OCI-LY1 (cell line): ENCODE measurements around the gene TMED6.

Experiments used
- H2AFZ ChIP-seq: fragments of 200-600 bp; sonication (generic), shearing (Covaris generic); 2 replicates; pipeline ENCODE4 v1.6.0; 2014; ENCODE audit warnings: antibody characterized with exemption, mild to moderate bottlenecking, low read length
- H3F3A ChIP-seq: fragments of 200-600 bp; sonication (generic), shearing (Covaris generic); 2 replicates; pipeline ENCODE4 v1.6.0; 2014; ENCODE audit warnings: mild to moderate bottlenecking, antibody characterized with exemption, low read length, moderate library complexity; ENCODE audit not compliant: insufficient read depth
- H3K27ac ChIP-seq: fragments of 200-600 bp; sonication (generic); 2 replicates; pipeline ENCODE4 v1.5.1; 2014; ENCODE audit warnings: low read length, mixed run types, mild to moderate bottlenecking, low read depth; ENCODE audit not compliant: poor library complexity, severe bottlenecking
- H3K27me3 ChIP-seq: fragments of 200-600 bp; sonication (generic); 2 replicates; pipeline ENCODE4 v1.6.0; 2014; ENCODE audit warnings: antibody characterized with exemption, mild to moderate bottlenecking, low read length, moderate library complexity; ENCODE audit not compliant: insufficient read depth
- H3K36me3 ChIP-seq: fragments of 200-600 bp; sonication (generic); 2 replicates; pipeline ENCODE4 v1.6.1; 2014; ENCODE audit warnings: mild to moderate bottlenecking, antibody characterized with exemption, low read length, moderate library complexity, mixed read lengths; ENCODE audit not compliant: insufficient read depth
- H3K4me1 ChIP-seq: fragments of 200-600 bp; sonication (generic); 2 replicates; pipeline ENCODE4 v1.5.1; 2014; ENCODE audit warnings: mild to moderate bottlenecking, low read length, moderate library complexity; ENCODE audit not compliant: insufficient read depth, severe bottlenecking
- H3K4me2 ChIP-seq: fragments of 200-600 bp; sonication (generic), shearing (Covaris generic); 2 replicates; pipeline ENCODE4 v1.6.1; 2014; ENCODE audit warnings: low read length
- H3K4me3 ChIP-seq: fragments of 200-600 bp; sonication (generic); 2 replicates; pipeline ENCODE4 v1.5.1; 2014; ENCODE audit warnings: low read length, low read depth, mild to moderate bottlenecking, mixed read lengths; ENCODE audit not compliant: poor library complexity, severe bottlenecking
- H3K79me2 ChIP-seq: fragments of 200-600 bp; shearing (Covaris generic); 2 replicates; pipeline ENCODE4 v1.6.1; 2016; ENCODE audit warnings: mixed run types, low read length, mixed read lengths; ENCODE audit not compliant: insufficient read depth
- H3K9ac ChIP-seq: fragments of 200-600 bp; sonication (generic), shearing (Covaris generic); 2 replicates; pipeline ENCODE4 v1.6.1; 2014; ENCODE audit warnings: mild to moderate bottlenecking, low read length, mixed read lengths
- H3K9me2 ChIP-seq: fragments of 200-600 bp; sonication (generic), shearing (Covaris generic); 2 replicates; pipeline ENCODE4 v1.6.1; 2014; ENCODE audit warnings: low read depth, mild to moderate bottlenecking, low read length, mixed read lengths
- H3K9me3 ChIP-seq: fragments of 200-600 bp; shearing (Covaris generic); 2 replicates; pipeline ENCODE4 v1.6.1; 2014; ENCODE audit warnings: low read length, mixed read lengths
- H4K20me1 ChIP-seq: fragments of 200-600 bp; sonication (generic), shearing (Covaris generic); 2 replicates; pipeline ENCODE4 v1.6.0; 2016; ENCODE audit warnings: mild to moderate bottlenecking, low read length; ENCODE audit not compliant: insufficient read depth
- CTCF ChIP-seq: fragments of 200-600 bp; sonication (generic), shearing (Covaris generic); IDR thresholded peaks from 2 replicates; pipeline ENCODE4 v1.5.1; 2017; ENCODE audit warnings: mild to moderate bottlenecking, antibody characterized with exemption, low read length, moderate library complexity, mixed read lengths
- EZH2 ChIP-seq: fragments of 200-600 bp; sonication (generic), shearing (Covaris generic); IDR thresholded peaks from 2 replicates; pipeline ENCODE4 v1.8.0; 2017; ENCODE audit warnings: borderline replicate concordance, mixed run types, mild to moderate bottlenecking, antibody characterized with exemption, low read length, moderate library complexity, mixed read lengths

Gene TMED6

GRCh38 chr16:69318177-69318910 is 33.2 kb downstream of the TMED6 start:
- H3K36me3 ChIP-seq, result peaks cover 90% of the 10 kb centered on the region

GRCh38 chr16:69316595-69317034 is 35.0 kb downstream of the TMED6 start:
- no peaks in the 10 kb centered on the region for H3K9me2 ChIP-seq
- H3K27ac ChIP-seq, result no peak overlapping the region
- TF ChIP-seq CTCF (no peak), EZH2 (no peak)
- no peaks in the 10 kb centered on the region for H4K20me1 ChIP-seq
- H3K4me1 ChIP-seq, result peaks cover 5% of the 10 kb centered on the region
- peaks cover 76% of the 10 kb centered on the region for H3K36me3 ChIP-seq
- no peak overlapping the region for H3K4me2 ChIP-seq
- no peak overlapping the region for H2AFZ ChIP-seq
- H3K27me3 ChIP-seq, result no peaks in the 10 kb centered on the region
- no peaks in the 10 kb centered on the region for H3F3A ChIP-seq
- H3K79me2 ChIP-seq, result peaks cover 8% of the 10 kb centered on the region
- H3K9me3 ChIP-seq, result no peaks in the 10 kb centered on the region
- no peak overlapping the region for H3K4me3 ChIP-seq
- H3K9ac ChIP-seq, result no peak overlapping the region

More at GRCh38 chr16:69318177-69318910, 33.2 kb downstream of the TMED6 start:
- no peak overlapping the region for H3K27ac ChIP-seq
- H3K9ac ChIP-seq, result no peak overlapping the region
- no peaks in the 10 kb centered on the region for H3K4me1 ChIP-seq
- no peak overlapping the region for H2AFZ ChIP-seq
- H3F3A ChIP-seq, result no peaks in the 10 kb centered on the region
- TF ChIP-seq EZH2 (no peak), CTCF (no peak)
- no peak overlapping the region for H3K4me2 ChIP-seq
- no peak overlapping the region for H3K4me3 ChIP-seq
- no peaks in the 10 kb centered on the region for H3K9me2 ChIP-seq
- no peaks in the 10 kb centered on the region for H3K9me3 ChIP-seq
- H3K27me3 ChIP-seq, result no peaks in the 10 kb centered on the region
- H3K79me2 ChIP-seq, result no peaks in the 10 kb centered on the region
- H4K20me1 ChIP-seq, result no peaks in the 10 kb centered on the region

- H3K36me3 ChIP-seq, result peaks cover 67% of the 10 kb centered on the region
- no peak overlapping the region for H3K4me2 ChIP-seq
- peaks cover 6% of the 10 kb centered on the region for H3K4me1 ChIP-seq
- TF ChIP-seq CTCF (no peak), EZH2 (no peak)
- H3K9ac ChIP-seq, result no peak overlapping the region
- H3F3A ChIP-seq, result no peaks in the 10 kb centered on the region
- no peaks in the 10 kb centered on the region for H3K9me2 ChIP-seq
- no peak overlapping the region for H2AFZ ChIP-seq
- no peaks in the 10 kb centered on the region for H3K9me3 ChIP-seq
- H3K79me2 ChIP-seq, result peaks cover 8% of the 10 kb centered on the region
- H3K27ac ChIP-seq, result no peak overlapping the region
- no peaks in the 10 kb centered on the region for H3K27me3 ChIP-seq
- H4K20me1 ChIP-seq, result no peaks in the 10 kb centered on the region
- H3K4me3 ChIP-seq, result no peak overlapping the region
Measured at GRCh38 chr16:69315486-69316311, 35.9 kb downstream of the TMED6 start.
